HG03135 (cell line): ENCODE measurements around the gene SIPA1L2.

Experiments used
- ATAC-seq: cut with Tn5 transposase; IDR thresholded peaks from one replicate; pipeline ENCODE4 v1.9.1; 2021; ENCODE audit warnings: mild to moderate bottlenecking, moderate library complexity; ENCODE audit not compliant: unreplicated experiment

The SIPA1L2 gene

DNA sequence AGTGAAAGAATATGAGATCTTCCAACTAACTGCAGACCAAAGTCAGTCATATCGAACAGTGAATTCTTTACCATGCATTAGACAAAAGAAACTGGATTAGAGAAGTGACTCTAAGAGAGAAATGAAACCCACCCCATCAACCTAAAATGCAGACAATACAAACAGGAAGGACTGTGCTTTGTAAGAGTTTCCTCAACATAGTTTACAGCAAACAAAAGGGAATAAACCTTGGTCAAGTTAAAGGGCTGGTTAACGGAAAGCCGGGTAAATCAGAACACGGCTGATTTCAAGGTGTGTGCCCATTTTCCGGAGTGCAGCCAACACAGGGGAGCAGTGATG is 39.2 kb downstream of the SIPA1L2 start:
- peak; percentile 85 for ATAC-seq

GRCh38 chr1:232589812-232590743 is 39.9 kb downstream of the SIPA1L2 start:
- ATAC-seq: peak; percentile 17

- ATAC-seq: no peak
These were observed 40.7 kb downstream of the SIPA1L2 start for GRCh38 chr1:232589111-232589811.

DNA sequence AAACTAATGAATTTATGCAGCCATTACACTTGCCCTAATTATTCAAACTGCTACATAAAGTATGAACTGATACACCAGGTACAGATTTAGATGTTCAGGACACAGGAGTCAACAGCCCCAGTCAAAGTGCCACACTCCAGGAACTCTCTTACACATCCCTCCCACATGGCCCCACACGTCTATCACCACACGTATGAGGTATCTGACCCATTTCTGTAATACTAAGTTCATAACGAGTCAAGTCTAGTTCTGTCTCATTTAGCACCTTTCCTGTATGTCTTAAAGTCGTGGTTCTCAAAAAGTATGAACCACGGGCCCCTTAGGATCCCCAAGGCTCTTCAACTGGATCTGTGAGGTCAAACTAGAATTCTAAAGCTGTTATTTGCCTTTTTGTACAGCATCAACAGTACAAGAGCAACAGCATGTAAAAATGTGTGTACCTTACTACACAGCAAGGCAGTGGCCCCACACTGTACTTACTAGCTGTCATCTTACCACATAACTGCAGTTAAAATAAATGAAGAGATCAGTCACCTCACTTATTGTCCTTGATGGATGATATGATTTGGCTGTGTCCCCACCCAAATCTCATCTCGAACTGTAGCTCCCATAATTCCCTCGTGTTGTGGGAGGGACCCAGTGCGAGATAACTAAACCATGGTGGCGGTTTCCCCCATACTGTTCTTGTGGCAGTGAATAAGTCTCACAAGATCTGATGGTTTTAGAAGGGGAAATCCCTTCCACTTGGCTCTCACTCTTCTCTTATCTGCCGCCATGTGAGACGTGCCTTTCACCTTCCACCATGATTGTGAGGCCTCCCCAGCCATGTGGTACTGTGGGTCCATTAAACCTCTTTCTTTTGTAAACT is 42.6 kb downstream of the SIPA1L2 start:
- no peak for ATAC-seq

- no peak for ATAC-seq
These were observed 43.3 kb downstream of the SIPA1L2 start for GRCh38 chr1:232586679-232587078.

DNA sequence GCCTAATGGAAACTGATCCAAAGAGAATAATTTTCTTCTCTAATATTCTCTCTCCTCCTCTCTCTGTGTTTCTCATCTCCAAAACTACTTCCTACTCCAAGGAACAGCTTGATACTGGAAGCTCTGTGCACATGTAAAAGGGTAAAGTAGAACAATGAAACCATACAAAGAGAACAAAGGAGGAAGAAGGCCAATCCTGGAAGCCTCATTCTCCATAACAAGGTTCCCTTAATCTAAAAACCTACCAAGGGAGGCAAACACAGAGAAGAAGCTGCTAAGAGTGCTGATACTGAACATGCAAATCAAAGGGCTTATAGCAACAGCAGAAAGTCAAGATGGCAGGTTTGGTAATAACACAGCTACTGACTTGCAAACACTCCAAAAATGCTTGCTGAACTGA is 44.4 kb downstream of the SIPA1L2 start:
- no peak for ATAC-seq

DNA sequence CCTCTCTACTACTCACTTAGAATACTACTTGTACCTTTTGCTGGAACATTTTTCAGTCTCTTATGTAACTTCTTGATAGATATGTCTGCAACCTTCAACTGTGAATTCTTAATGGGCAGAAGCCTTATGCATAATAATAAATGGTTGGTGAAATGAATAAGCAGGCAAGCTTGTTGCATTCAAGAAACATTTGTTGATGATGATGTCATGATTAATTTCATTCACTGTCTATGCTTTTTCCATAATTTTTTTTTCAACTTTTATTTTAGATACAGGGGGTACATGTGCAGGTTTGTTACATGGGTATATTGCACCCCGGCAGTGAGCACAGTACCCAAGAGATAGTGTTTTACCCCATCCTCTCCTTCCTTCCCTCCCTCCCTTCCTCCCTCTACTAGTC is 48.0 kb downstream of the SIPA1L2 start:
- no peak for ATAC-seq
